ENCODE measurements around the gene SPNS3. TPM values are rescaled to one million over a fixed set of nuclear protein-coding genes. Genes with fewer than 3 reads are reported as not detected.

SPNS3 gene
- total and polyA plus RNA-seq, 2 donors (not counting 1 experiment from before 2014, with no cell fraction given), result 0.44 to 0.52 TPM

GRCh38 chr17:4422864-4423263 lies 10.9 kb upstream of the SPNS3 start:
- H3K79me2 ChIP-seq (ENCODE audit: control insufficient read depth, insufficient read depth, low read length), result no peaks in the 10 kb centered on the region
- H3K27me3 ChIP-seq (replicated peaks in 1 of 4; ENCODE audit: control extremely low read depth in 1 of 4, control insufficient read depth in 3 of 4, insufficient read depth in 4 of 4, low read length in 3 of 4), result no peaks in the 10 kb centered on the region
- H2AFZ ChIP-seq (ENCODE audit: insufficient read depth, low read depth, low read length, poor library complexity, severe bottlenecking), result no peak overlapping the region
- intact Hi-C loops (cut with micrococcal nuclease), result no loop called here
- POLR2A ChIA-PET, result no interaction called here
- CTCF ChIA-PET, result interaction anchor here (0.7 to 1.3 kb wide), 3 partner anchors 159 to 208 kb away, joined by 3 to 4 read pairs (median 4); no protein-coding TSS in a partner anchor
- no peaks in the 10 kb centered on the region for H4K20me1 ChIP-seq (ENCODE audit: control insufficient read depth, insufficient read depth, low read length, poor library complexity, severe bottlenecking)
- no peaks in the 10 kb centered on the region for H3K36me3 ChIP-seq (replicated peaks in 1 of 2; ENCODE audit: control extremely low read depth in 1 of 2, control insufficient read depth in 1 of 2, extremely low read depth in 1 of 2, insufficient read depth in 2 of 2, low read length in 1 of 2)
- no peak overlapping the region for H3K9ac ChIP-seq (ENCODE audit: low read length)
- H3K27ac ChIP-seq (ENCODE audit: low read length in 2 of 2), result no peak overlapping the region
- DNase-seq (no peak), ATAC-seq (ENCODE audit: low read depth) (no peak)
- H3K4me2 ChIP-seq (replicated peaks; ENCODE audit: low read depth, low read length, poor library complexity, severe bottlenecking), result no peak overlapping the region
- H3K4me3 Mint-ChIP-seq, result no peak overlapping the region
- H3K4me1 Mint-ChIP-seq, result peaks cover 13% of the 10 kb centered on the region
- H3K9me3 ChIP-seq (ENCODE audit: control extremely low read depth in 1 of 3, control insufficient read depth in 2 of 3, insufficient read depth in 1 of 3, low read length in 2 of 3), result no peaks in the 10 kb centered on the region
- H3K9me3 Mint-ChIP-seq (ENCODE audit: insufficient read depth), result no peaks in the 10 kb centered on the region
- no peak overlapping the region for H3K4me3 ChIP-seq (ENCODE audit: control extremely low read depth in 1 of 5, extremely low read depth in 1 of 5, insufficient read depth in 1 of 5, low read depth in 2 of 5, low read length in 4 of 5)
- TF ChIP-seq EZH2 (IDR thresholded peaks at IDR 0.05; ENCODE audit: borderline replicate concordance, insufficient read depth, low read depth, low read length, poor library complexity, severe bottlenecking), result no peak
- no peak for TF ChIP-seq CTCF (IDR thresholded peaks at IDR 0.05)
- H3K4me1 ChIP-seq (ENCODE audit: control insufficient read depth in 2 of 2, insufficient read depth in 2 of 2, low read length in 2 of 2), result peaks cover 12 to 20% of the 10 kb centered on the region in 2 donors
- WGBS (ENCODE audit: insufficient coverage), result no CpG with 5 or more reads among the region's 6 CpGs
- no peaks in the 10 kb centered on the region for H3K27me3 Mint-ChIP-seq
- H3K27ac Mint-ChIP-seq, result no peak overlapping the region

- Histone ChIP-seq H3K9me3 (ENCODE audit: control extremely low read depth in 1 of 3, control insufficient read depth in 2 of 3, insufficient read depth in 1 of 3, low read length in 2 of 3) (no peaks in the 10 kb centered on the region), H3K27ac (ENCODE audit: low read length in 2 of 2) (no peak overlapping the region), H3K27me3 (replicated peaks in 1 of 4; ENCODE audit: control extremely low read depth in 1 of 4, control insufficient read depth in 3 of 4, insufficient read depth in 4 of 4, low read length in 3 of 4) (no peaks in the 10 kb centered on the region), H3K4me2 (replicated peaks; ENCODE audit: low read depth, low read length, poor library complexity, severe bottlenecking) (no peak overlapping the region), H3K4me1 (ENCODE audit: control insufficient read depth in 2 of 2, insufficient read depth in 2 of 2, low read length in 2 of 2) (peaks cover 12 to 20% of the 10 kb centered on the region in 2 donors), H4K20me1 (ENCODE audit: control insufficient read depth, insufficient read depth, low read length, poor library complexity, severe bottlenecking) (no peaks in the 10 kb centered on the region), H3K4me3 (ENCODE audit: control extremely low read depth in 1 of 5, extremely low read depth in 1 of 5, insufficient read depth in 1 of 5, low read depth in 2 of 5, low read length in 4 of 5) (no peak overlapping the region), H3K9ac (ENCODE audit: low read length) (no peak overlapping the region), H3K36me3 (replicated peaks in 1 of 2; ENCODE audit: control extremely low read depth in 1 of 2, control insufficient read depth in 1 of 2, extremely low read depth in 1 of 2, insufficient read depth in 2 of 2, low read length in 1 of 2) (no peaks in the 10 kb centered on the region), H2AFZ (ENCODE audit: insufficient read depth, low read depth, low read length, poor library complexity, severe bottlenecking) (no peak overlapping the region), H3K79me2 (ENCODE audit: control insufficient read depth, insufficient read depth, low read length) (no peaks in the 10 kb centered on the region)
- Mint-ChIP-seq H3K27me3 (no peaks in the 10 kb centered on the region), H3K27ac (no peak overlapping the region), H3K4me1 (peaks cover 13% of the 10 kb centered on the region), H3K4me3 (no peak overlapping the region), H3K9me3 (ENCODE audit: insufficient read depth) (no peaks in the 10 kb centered on the region)
- WGBS (ENCODE audit: insufficient coverage), result 82% methylated on average over 8 of the region's 10 CpGs
- ChIA-PET POLR2A (no interaction called here), CTCF (interaction anchor here (1.3 kb wide), 1 partner anchor 10 kb away, joined by 5 read pairs; no protein-coding TSS in a partner anchor)
- intact Hi-C loops (cut with micrococcal nuclease), result no loop called here
- ATAC-seq (ENCODE audit: low read depth), result no peak
- no peak for DNase-seq
- no peak for TF ChIP-seq CTCF (IDR thresholded peaks at IDR 0.05)
- no peak for TF ChIP-seq EZH2 (IDR thresholded peaks at IDR 0.05; ENCODE audit: borderline replicate concordance, insufficient read depth, low read depth, low read length, poor library complexity, severe bottlenecking)
Observed at GRCh38 chr17:4425398-4425797, 8.3 kb upstream of the SPNS3 start.

Measured in B cell (primary cell).